ENCODE results near the gene VPS18.

Gene VPS18

GRCh38 chr15:40941068-40941527 is 46.8 kb downstream of the VPS18 start:
- Histone ChIP-seq H3K27ac (peak overlapping the region; percentile 87 to 95), H3K4me3 (peak overlapping the region; percentile 86)
- TF ChIP-seq, protein P1, sequence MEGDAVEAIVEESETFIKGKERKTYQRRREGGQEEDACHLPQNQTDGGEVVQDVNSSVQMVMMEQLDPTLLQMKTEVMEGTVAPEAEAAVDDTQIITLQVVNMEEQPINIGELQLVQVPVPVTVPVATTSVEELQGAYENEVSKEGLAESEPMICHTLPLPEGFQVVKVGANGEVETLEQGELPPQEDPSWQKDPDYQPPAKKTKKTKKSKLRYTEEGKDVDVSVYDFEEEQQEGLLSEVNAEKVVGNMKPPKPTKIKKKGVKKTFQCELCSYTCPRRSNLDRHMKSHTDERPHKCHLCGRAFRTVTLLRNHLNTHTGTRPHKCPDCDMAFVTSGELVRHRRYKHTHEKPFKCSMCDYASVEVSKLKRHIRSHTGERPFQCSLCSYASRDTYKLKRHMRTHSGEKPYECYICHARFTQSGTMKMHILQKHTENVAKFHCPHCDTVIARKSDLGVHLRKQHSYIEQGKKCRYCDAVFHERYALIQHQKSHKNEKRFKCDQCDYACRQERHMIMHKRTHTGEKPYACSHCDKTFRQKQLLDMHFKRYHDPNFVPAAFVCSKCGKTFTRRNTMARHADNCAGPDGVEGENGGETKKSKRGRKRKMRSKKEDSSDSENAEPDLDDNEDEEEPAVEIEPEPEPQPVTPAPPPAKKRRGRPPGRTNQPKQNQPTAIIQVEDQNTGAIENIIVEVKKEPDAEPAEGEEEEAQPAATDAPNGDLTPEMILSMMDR (IDR thresholded peaks at IDR 0.05): no peak
- DNase-seq (ENCODE audit: low spot score): no peak

- H3K4me3 ChIP-seq: peak overlapping the region; percentile 86
- DNase-seq (ENCODE audit: low spot score): peak; percentile 83
- TF ChIP-seq, protein P1 (IDR thresholded peaks at IDR 0.05): peak; percentile 55
- peak overlapping the region; percentile 87 to 95 for H3K27ac ChIP-seq
Observed at GRCh38 chr15:40941528-40942336, 47.5 kb downstream of the VPS18 start.

- peak overlapping the region; percentile 86 for H3K4me3 ChIP-seq
- no peak for DNase-seq (ENCODE audit: low spot score)
- H3K27ac ChIP-seq: peak overlapping the region; percentile 87 to 95
- TF ChIP-seq, protein P1 (IDR thresholded peaks at IDR 0.05): no peak
Observed at GRCh38 chr15:40942337-40942854, 48.1 kb downstream of the VPS18 start.

DNA sequence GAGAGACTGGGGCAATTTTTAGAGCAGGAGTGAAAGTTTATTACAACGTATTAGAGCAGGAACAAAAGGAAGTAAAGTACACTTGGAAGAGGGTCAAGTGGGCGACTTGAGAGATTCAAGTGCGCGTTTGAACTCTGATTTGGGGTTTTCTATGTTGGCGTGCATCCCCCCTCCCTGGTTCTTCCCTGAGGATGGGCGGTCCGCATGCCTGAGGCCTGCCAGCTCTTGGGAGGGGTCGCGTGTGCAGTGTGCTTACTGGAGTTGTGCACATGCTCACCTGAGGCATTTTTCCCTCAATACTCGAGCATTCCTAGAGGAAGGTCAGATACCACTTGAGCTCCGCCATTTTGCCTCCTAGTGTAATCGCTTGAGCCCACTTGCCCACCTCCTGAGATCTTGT is 48.6 kb downstream of the VPS18 start:
- peak overlapping the region in 1 of 2 donors; percentile 95 for H3K27ac ChIP-seq
- TF ChIP-seq, protein P1 (IDR thresholded peaks at IDR 0.05): no peak
- peak overlapping the region; percentile 86 for H3K4me3 ChIP-seq
- no peak for DNase-seq (ENCODE audit: low spot score)

DNA sequence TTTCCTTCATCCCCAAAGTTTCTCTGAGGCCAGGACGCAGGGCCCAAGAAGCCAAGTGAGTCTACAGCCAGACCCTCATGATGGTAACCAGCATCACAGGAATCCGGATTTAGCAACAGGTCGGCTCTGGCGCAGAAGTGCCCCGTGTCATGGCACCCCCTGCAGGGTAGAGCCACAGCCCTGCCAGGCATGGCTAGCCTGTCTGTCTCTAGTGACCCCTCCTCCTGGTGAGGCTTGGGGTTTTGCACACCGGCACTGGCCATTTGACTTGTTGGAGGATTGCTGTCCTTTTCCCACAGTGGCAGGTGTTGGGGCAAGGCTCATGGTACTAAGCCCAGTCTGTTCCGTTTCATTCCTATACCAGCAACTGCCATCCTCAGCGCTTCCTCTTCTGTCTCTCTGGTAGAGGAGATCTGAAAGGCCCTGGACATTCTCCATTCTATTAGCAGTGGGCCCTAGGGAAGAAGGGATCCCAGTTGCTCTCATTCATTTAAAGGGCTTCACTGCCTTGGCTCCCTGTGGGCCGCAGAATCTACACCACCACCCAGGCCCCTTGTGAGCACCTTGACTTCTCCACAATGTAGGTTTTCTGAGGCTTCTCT is 49.6 kb downstream of the VPS18 start:
- Histone ChIP-seq H3K27ac (no peak overlapping the region), H3K4me3 (no peak overlapping the region)
- DNase-seq (ENCODE audit: low spot score): no peak
- TF ChIP-seq, protein P1 (IDR thresholded peaks at IDR 0.05): no peak

GRCh38 chr15:40944510-40945296 is 50.5 kb downstream of the VPS18 start:
- TF ChIP-seq, protein P1 (IDR thresholded peaks at IDR 0.05): no peak
- no peak for DNase-seq (ENCODE audit: low spot score)
- no peak overlapping the region for H3K27ac ChIP-seq
- no peak overlapping the region for H3K4me3 ChIP-seq
